Jurkat, Clone E6-1 (cell line): Measurements from ENCODE around the gene STK40.

Source experiments
- DNase-seq: peaks from one replicate; pipeline ENCODE4 v3.0.0-alpha.2; 2011; ENCODE audit warnings: low read depth, low spot score
- H3K4me3 ChIP-seq: 2 replicates; pipeline ENCODE4 v1.5.1; 2011; ENCODE audit warnings: mild to moderate bottlenecking, low read length, control low read depth, moderate library complexity

Gene STK40

DNA sequence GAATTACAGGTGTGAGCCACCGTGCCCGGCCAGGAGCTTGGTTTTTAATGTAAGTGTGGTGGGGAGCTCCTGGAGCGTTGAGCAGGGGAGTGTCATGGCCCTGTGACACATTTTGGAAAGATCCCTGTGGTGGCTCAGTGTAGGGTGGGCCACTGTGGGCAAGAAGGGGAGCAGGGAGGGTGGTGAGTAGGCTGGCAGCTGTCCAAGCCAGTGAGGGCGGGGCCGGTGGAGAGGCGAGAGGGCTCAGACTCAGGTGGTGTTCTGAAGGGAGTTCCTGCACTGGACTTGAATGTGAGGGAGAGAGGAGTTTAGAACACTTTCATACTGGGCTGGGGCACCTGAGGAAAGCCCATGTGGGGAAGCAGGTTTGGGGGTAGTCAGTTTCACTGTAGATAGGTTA is 59.2 kb downstream of the STK40 start:
- DNase-seq, result no peak
- no peak overlapping the region for H3K4me3 ChIP-seq

GRCh38 chr1:36324353-36324703 is 61.4 kb downstream of the STK40 start:
- DNase-seq, result no peak
- H3K4me3 ChIP-seq, result no peak overlapping the region

GRCh38 chr1:36323636-36324352 is 61.9 kb downstream of the STK40 start, which contains the start of gene EVA1B:
EVA1B (minus strand) TSS chr1:36323645; CDS start chr1:36323037, 608 bp downstream.
- H3K4me3 ChIP-seq, result peak within 1 kb of the TSS; percentile 50
- peak; percentile 18 for DNase-seq

- H3K4me3 ChIP-seq, result peak overlapping the region; percentile 50
- no peak for DNase-seq
Measured at GRCh38 chr1:36322786-36323635, 62.7 kb downstream of the STK40 start.

DNA sequence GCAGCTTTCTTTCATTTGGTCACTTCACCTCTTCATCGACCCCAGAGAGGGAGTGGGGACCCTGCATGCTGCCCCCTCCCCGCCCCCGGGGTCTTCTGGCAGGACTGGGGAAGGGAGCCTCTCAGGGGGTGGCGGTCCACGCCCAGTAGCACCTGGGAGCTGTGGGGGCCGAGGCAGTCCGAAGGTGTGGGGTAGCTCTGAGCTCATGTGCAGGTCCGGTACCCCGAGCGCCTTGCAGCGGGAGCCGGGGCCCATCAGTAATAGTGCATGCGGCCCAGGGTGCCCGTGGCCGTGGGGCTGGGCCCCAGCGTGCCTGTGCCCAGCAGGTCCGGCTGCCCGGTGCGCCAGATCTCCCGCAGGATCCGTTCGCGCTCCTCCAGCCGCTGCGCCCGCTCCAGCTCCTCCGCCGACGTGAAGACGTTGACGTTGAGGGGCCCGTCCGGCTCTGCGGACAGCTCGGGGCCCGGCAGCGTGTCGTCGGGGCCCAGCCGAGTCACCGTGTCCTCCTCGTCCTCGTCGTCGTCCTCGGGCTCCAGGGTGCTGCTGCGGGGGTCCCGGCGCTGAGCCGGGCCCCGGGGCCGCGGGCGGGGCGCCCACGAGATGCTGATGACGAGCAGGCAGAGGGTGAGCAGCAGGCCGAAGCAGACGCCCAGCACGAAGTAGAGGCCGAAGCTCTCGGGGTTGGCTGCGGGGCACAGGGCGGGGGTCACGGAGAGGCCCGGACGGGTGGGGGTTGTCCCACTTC is 63.5 kb downstream of the STK40 start:
- DNase-seq, result no peak
- H3K4me3 ChIP-seq, result no peak overlapping the region

DNA sequence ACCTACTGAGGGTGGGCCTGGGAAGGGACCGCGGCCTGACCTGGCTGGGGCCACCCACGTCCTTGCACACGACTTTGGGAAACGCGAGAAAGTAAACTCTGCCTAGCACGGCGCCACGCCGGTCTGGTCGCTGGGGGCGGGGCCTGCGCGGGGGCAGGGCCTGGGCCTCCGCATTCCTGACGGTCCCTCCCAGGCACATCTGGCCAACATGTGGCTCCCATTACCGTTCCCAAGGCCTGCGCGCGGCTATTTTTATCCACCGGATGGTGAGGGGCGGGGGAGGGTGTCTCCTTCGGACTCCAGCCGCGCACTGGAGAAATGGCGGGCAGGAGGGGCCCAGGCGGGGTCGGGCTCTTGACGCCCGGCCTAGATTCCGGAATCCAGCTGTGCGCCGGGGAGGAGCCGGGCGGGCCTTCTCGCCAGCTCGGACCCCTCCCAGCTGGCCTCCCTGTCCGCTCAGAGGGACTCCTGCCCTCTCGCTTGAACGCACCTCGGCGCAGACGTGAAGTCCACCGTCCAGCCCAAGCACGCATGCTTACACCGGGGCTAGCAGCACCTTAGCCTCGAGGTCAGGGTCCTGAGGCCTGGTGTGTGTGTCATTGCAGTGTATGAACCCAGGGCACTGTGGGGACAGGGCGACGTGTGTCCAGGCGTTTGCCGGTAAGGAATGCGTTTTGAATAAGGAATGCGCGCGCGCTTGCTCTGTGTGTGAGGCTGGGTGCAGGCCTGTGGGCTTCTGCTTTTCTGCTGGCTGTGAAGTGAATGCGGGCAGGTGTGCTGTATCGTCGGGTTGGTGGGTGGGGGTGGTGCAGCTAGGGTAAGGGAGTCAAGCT is 64.4 kb downstream of the STK40 start:
- H3K4me3 ChIP-seq, result no peak overlapping the region
- DNase-seq, result no peak

DNA sequence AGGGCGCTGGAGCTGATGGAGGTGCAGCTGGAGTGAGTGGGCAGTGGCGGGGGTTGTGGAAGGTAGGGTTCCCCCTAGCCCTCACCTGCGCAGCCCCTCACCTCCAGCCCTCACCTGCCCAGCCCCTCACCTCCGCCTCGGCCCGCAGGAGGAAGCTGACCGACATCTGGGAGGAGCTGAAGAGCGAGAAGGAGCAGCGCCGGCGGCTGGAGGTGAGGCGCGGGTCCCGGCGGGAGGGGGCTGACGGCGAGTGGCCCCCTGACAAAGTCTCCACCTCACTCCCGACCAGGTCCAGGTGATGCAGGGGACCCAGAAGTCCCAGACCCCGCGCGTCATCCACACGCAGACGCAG is 65.0 kb downstream of the STK40 start:
- DNase-seq, result no peak
- H3K4me3 ChIP-seq, result no peak overlapping the region

DNA sequence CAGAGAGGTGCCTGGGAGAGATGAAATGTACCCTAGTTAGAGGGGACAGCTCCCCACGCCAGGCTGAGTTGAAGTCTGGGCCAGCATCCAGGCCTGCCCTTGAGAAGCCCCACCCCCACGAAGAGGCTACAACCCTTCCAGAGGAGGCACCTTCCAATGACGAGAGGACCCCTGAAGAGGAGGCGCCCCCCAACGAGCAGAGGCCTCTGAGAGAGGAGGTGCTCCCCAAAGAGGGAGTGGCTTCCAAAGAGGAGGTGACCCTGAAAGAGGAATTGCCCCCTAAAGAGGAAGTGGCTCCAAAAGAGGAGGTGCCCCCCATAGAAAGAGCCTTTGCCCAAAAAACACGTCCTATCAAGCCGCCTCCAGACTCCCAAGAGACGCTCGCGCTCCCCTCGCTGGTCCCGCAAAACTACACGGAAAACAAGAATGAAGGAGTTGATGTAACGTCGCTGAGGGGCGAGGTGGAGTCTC is 65.4 kb downstream of the STK40 start:
- no peak overlapping the region for H3K4me3 ChIP-seq
- no peak for DNase-seq

- DNase-seq, result no peak
- no peak overlapping the region for H3K4me3 ChIP-seq
Measured at GRCh38 chr1:36309397-36309796, 76.3 kb downstream of the STK40 start.

DNA sequence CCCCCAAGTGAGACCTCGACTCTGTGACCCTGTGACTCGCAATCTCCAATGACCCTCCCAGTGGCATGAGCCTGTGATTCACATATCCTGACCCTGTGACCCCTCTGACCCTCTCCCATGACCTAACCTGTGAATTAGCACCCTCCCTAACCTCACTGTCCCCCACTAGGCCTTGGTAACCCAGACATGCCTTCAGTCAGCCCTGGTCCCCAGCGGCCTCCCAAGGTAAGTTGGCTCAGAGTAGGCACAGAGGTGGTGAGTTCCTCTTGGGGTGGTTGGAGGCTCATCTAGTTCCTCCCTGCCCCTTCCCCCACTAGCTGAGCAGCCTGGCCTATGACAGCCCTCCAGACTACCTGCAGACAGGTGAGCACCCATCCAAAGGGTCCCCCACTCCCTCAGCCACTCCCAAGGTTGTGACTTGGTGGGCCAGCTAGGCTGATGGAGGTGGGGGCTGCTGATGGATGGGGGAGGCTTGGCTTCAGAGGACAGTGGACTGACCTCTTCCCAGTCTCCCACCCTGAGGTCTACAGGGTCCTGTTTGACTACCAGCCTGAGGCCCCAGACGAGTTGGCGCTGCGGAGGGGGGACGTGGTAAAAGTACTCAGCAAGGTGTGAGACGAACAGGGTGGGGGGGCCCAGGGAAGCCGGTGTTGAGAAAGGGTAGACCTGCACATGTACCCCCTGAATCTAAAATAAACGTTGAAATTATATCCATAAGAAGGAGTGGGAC is 78.0 kb downstream of the STK40 start:
- no peak for DNase-seq
- peak overlapping the region; percentile 82 for H3K4me3 ChIP-seq

DNA sequence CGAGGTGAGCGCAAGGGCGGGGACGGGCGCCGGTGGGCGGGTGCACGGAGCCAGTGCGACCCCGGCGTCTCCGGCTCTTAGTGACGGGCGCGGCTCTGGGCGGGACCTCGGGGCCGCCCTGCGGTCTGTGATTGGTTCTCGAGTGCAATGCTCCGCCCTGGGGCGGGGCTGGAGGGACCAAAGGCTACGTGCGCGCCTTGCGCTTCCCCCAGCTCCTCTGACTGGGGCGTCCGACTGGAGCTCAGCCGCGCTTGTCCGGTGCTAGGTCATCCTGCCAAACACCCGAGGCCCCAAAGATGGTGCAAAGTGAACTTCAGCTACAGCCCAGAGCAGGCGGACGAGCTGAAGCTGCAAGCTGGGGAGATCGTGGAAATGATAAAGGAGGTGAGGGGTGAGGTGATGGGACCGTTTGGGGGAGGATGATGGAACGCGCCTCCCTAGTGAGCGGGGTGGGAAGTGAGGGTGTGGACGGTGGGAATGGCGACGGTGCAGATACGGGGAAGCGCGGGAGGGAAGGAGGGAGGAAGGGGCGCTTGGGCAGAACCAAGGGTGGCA is 78.7 kb downstream of the STK40 start:
- DNase-seq, result peak; percentile 90
- peak overlapping the region; percentile 82 for H3K4me3 ChIP-seq

GRCh38 chr1:36306210-36306901 is 79.4 kb downstream of the STK40 start, which contains the start of gene SH3D21:
SH3D21 (plus strand) TSS chr1:36306368; CDS start chr1:36306421, 53 bp downstream.
- peak; percentile 18 for DNase-seq

GRCh38 chr1:36305915-36306209 is 79.9 kb downstream of the STK40 start:
- no peak overlapping the region; the same call in 1 of the 2 replicates for H3K4me3 ChIP-seq
- no peak for DNase-seq

More at GRCh38 chr1:36306210-36306901, 79.4 kb downstream of the STK40 start, which contains the start of gene SH3D21:
- peak within 1 kb of the TSS; percentile 82 for H3K4me3 ChIP-seq

DNA sequence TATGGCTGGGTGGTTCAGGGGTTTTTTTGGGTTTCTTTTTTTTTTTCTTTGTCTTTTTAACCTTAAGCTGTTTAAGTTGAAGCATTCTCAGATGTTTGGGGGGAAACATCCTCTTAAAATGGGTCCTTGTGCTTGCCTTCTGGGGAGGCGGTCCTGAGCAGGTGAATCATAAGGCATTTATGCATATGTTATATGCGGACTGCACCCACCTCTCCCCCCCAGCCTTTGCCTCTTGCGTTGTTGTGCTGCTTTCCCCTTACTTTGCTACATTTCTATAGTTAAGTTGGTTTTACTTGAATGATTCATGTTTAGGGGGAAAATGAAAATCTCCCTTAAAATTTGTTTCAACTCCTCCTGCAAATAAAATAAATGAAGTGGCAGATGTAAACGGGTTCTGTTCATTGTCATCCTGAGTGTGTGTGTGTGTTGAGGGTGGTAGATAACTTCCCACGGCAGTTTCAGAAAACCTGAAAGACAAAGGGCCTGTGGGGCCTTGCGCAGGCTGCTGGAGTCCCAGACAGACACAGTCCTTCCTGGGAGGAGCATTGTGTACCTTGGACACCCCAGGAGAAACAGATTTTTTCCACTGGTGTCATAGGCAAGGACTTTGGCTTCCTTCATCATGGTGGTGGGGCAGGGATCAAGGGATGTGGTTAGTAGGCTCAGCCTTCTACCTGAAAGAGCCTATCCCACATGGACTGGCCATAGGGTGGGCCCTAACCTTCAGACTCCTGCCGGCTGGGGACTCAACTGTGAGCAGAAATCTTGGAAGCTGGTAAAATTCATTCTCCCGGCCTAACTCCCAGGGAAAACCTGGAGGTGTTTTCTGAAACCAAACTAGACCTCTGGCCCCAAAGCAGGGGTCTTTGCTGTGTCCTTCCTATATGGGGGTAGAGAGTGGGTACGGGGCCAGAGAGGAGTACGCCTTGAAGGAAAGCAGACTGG is 80.5 kb downstream of the STK40 start:
- no peak for DNase-seq
- H3K4me3 ChIP-seq, result no peak overlapping the region

GRCh38 chr1:36304521-36304920 is 81.2 kb downstream of the STK40 start:
- no peak overlapping the region for H3K4me3 ChIP-seq
- no peak for DNase-seq

DNA sequence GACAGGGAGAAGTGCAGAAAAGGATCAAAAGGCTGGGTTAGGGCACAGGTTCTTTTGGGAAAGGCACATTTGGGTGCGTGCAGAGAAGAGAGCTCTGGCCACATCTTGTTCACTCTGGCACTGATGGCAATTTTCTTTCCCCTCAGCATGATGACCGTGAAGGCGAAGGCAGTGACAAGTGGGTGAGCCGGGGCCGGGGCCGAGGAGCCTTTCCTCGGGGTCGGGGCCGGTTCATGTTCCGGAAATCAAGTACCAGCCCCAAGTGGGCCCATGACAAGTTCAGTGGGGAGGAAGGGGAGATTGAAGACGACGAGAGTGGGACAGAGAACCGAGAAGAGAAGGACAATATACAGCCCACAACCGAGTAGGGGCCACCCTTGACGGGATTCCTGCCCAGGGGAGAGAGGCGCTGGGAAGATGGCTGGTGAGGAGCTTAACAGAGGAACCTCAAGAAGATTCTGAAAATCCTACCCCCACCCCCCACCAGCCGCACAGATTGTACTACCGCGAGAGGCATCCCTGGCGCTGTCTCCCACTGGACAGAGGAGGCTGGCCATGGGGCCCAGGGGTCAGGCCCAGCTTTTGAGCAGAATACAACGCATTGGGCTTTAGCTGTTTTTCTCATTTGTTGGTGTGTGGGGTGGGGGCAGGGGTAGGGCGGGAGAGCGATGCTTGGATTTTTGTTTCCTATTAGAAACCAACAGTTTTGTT is 81.9 kb downstream of the STK40 start:
- no peak for DNase-seq
- no peak overlapping the region for H3K4me3 ChIP-seq
